ENCODE measurements around the gene PRKN.

GRCh38 chr6:161803131-161803530 lies 924.4 kb downstream of the PRKN start:
- TF ChIP-seq CTCF (IDR thresholded peaks at IDR 0.05; ENCODE audit: insufficient read depth, low read depth, low read length) (no peak), EZH2 (IDR thresholded peaks at IDR 0.05; ENCODE audit: insufficient read depth, low read length) (no peak)
